GM12891 (cell line): ENCODE measurements around the gene MFSD8.

Source experiments
- POLR2A ChIP-seq: IDR thresholded peaks from 2 replicates; pipeline ENCODE4 v1.6.1; 2011; ENCODE audit warnings: low read depth, low read length, control low read depth
- POLR2AphosphoS5 ChIP-seq: IDR thresholded peaks from 2 replicates; pipeline ENCODE4 v1.6.1; 2011; ENCODE audit warnings: low read depth, low read length, control low read depth
- TAF1 ChIP-seq: IDR thresholded peaks from 2 replicates; pipeline ENCODE4 v1.6.1; 2011; ENCODE audit warnings: low read depth, low read length, control low read depth

DNA sequence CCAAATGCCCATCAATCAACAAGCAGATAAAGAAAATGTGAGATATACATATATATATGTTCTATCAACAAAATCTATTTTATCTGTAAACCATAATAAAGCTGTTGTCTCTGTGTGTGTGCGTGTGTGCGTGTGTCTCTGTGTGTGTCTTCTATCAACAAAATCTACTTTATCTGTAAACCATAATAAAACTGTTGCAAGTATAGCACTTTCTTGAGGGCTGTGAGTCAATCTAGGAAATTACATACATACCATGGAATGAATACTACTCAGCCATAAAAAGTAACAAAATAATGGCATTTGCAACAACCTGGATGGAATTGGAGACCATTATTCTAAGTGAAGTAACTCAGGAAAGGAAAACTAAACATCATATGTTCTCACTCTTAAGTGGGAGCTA is 96.8 kb downstream of the MFSD8 start:
- no peak for TF ChIP-seq POLR2A
- TF ChIP-seq POLR2AphosphoS5 = no peak
- TF ChIP-seq TAF1 = no peak
